Sigmoid colon (tissue), 3 donors: ENCODE data around the gene MRPL20.

Experiments
- CTCF ChIP-seq, 4 experiments: fragments of 450-650 bp in 3 of 4; fragments of 200-600 bp in 1 of 4; IDR thresholded peaks; one replicate each; pipeline ENCODE4 v1.5.1; 2016 to 2019; ENCODE audit warnings: antibody characterized with exemption in 4 of 4, mild to moderate bottlenecking in 3 of 4, moderate library complexity in 2 of 4
- POLR2A ChIP-seq, 2 donors: fragments of 450-650 bp; IDR thresholded peaks; one replicate each; pipeline ENCODE4 v1.6.1; 2016; ENCODE audit warnings: antibody characterized with exemption in 2 of 2, mild to moderate bottlenecking in 2 of 2, moderate library complexity in 2 of 2

- no peak for TF ChIP-seq POLR2A (IDR thresholded peaks at IDR 0.05)
- peak; percentile 88 to 98 (median 96) for TF ChIP-seq CTCF (IDR thresholded peaks at IDR 0.05)
Observed at GRCh38 chr1:1441002-1441888, 34.2 kb upstream of the MRPL20 start.
